H1 (cell line): ENCODE results near the gene AFF1. TPM values are rescaled to one million over a fixed set of nuclear protein-coding genes. Genes with fewer than 3 reads are reported as not detected.

Experiments
- SAP30 ChIP-seq: fragments of 300-600 bp; sonication (generic); IDR thresholded peaks from 2 replicates; pipeline ENCODE4 v1.7.1; 2012; ENCODE audit warnings: low read length, moderate library complexity, mild to moderate bottlenecking, inconsistent platforms; ENCODE audit not compliant: insufficient read depth, insufficient replicate concordance
- polyA plus RNA-seq, 7 experiments: library from polyadenylated mRNA; depleted of rRNA in 3 of 7; stranded (reverse) in 5 of 7; unstranded in 2 of 7; fragments of >200 nt in 5 of 7; fragments of 200-250 nt in 2 of 7; gene quantifications; 1 replicate in 5 of 7; 2 replicates in 1 of 7; 4 replicates in 1 of 7; pipeline versions ENCODE4 v1.2.1 to v1.2.3, GENCODE V29; 2011 to 2013; ENCODE audit warnings: missing spikeins in 2 of 7, mixed read lengths in 2 of 7
- total RNA-seq: library from RNA; stranded (reverse); fragmentation: NEBNext Ultra II Directional; extraction: Animal tissue kit (Norgen Biotek cat#: 25700); gene quantifications from 2 replicates; pipeline ENCODE4 v1.2.1, GENCODE V29; 2021

AFF1 gene
- total and polyA plus RNA-seq, 2 of the 8 experiments (the other 6 are each of a cell fraction or from before 2014, with no cell fraction given): 14.8 to 85.5 TPM

- no peak for TF ChIP-seq SAP30
- TF ChIP-seq, all 59 proteins: peak for 0
Observed at GRCh38 chr4:87074121-87074488, 139.3 kb downstream of the AFF1 start (continued).
